ENCODE data around the gene UBB.
"Not testable (repeated sequence)": the region's sequence is repeated elsewhere in the genome, so short reads cannot be mapped to it uniquely, and the experiment has no call there.

UBB gene

DNA sequence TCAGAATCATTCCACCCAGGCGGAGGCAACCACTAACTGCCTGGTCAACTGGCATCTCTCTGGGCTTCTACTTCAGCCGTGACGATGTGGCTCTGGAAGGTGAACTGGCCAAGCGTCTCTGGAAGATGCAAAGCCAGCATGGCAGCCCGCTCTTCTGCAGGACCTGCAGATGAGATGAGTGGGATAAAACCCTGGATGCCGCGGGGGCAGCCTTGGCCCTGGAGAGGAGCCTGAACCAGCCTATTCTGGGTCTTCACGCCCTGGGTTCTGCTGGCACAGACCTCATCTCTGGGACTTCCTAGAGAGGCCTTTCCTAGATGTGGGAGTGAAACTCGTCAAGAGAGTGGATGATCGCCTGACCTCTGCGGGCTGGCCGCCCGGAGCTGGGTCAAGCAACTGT lies 10.6 kb downstream of the UBB start:
- FAIRE-seq (no peak), DNase-seq (ENCODE audit: insufficient read length, low spot score) (no peak)
- TF ChIP-seq POLR2A (IDR thresholded peaks at IDR 0.05; ENCODE audit: low read depth, low read length), result no peak

- not testable (repeated sequence) for DNase-seq (ENCODE audit: insufficient read length, low spot score); FAIRE-seq
These were observed 11.6 kb downstream of the UBB start for GRCh38 chr17:16392491-16392890.

GRCh38 chr17:16395887-16396286 lies 15.0 kb downstream of the UBB start:
- not testable (repeated sequence) for FAIRE-seq; DNase-seq (ENCODE audit: insufficient read length, low spot score)

GRCh38 chr17:16396693-16397092 lies 15.8 kb downstream of the UBB start:
- DNase-seq (ENCODE audit: insufficient read length, low spot score); FAIRE-seq: not testable (repeated sequence)

DNA sequence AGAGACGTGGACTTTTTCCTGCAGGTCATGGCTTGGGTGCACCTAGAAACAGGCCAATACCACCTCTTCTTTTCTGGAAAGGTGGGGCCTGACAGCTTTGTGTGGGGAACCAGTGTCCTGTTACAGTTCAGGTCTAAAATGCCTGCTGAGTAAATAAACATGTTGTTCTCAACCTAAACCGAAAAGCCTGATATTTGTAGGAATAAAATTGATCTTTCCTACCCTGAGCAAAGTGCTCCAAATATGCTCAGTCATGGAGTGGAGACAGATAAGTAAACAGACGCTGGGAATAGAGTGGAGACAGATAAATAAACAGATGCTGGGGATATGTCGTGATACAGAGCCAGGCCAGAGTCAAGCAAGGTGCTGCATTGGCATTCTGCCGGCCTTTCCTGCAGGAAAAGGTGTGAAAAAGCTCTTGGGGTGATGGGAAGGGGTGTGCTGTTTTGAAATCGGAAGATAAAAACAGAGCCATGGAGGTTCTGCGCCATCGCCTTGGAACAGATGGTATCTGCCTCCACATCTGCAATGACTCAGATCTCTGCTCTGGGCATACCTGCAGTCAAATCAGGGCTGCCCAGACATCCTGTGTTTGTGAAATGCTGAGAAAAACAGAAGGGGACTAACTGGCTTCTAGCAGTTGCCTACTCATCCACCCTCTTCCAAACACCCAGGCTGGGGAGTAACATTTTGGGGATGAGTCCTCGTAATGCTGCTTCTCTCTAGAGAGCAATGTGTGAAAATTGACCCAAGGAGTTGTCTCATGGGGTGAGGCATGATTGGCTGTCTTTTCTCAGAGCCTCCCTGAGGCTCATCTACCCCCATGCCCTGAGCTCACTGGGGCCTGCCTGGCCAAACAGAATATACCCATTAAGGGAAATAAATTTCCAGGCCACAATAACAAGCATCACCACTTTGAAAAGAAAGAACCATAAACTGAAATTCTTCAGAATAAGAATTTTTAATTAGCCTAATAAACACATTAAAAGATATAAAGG lies 17.7 kb downstream of the UBB start:
- TF ChIP-seq POLR2A (IDR thresholded peaks at IDR 0.05; ENCODE audit: low read depth, low read length), result no peak
- no peak for FAIRE-seq
- no peak for DNase-seq (ENCODE audit: insufficient read length, low spot score)

- not testable (repeated sequence) for DNase-seq (ENCODE audit: insufficient read length, low spot score); FAIRE-seq
These were observed 23.0 kb downstream of the UBB start for GRCh38 chr17:16403847-16404246.

- no peak for TF ChIP-seq POLR2A (IDR thresholded peaks at IDR 0.05; ENCODE audit: low read depth, low read length)
- FAIRE-seq, result no peak
- DNase-seq (ENCODE audit: insufficient read length, low spot score), result no peak
These were observed 26.1 kb downstream of the UBB start for GRCh38 chr17:16406742-16407674.

GRCh38 chr17:16407911-16408588 lies 27.2 kb downstream of the UBB start:
- TF ChIP-seq POLR2A (IDR thresholded peaks at IDR 0.05; ENCODE audit: low read depth, low read length), result no peak
- FAIRE-seq (no peak), DNase-seq (ENCODE audit: insufficient read length, low spot score) (no peak)

DNA sequence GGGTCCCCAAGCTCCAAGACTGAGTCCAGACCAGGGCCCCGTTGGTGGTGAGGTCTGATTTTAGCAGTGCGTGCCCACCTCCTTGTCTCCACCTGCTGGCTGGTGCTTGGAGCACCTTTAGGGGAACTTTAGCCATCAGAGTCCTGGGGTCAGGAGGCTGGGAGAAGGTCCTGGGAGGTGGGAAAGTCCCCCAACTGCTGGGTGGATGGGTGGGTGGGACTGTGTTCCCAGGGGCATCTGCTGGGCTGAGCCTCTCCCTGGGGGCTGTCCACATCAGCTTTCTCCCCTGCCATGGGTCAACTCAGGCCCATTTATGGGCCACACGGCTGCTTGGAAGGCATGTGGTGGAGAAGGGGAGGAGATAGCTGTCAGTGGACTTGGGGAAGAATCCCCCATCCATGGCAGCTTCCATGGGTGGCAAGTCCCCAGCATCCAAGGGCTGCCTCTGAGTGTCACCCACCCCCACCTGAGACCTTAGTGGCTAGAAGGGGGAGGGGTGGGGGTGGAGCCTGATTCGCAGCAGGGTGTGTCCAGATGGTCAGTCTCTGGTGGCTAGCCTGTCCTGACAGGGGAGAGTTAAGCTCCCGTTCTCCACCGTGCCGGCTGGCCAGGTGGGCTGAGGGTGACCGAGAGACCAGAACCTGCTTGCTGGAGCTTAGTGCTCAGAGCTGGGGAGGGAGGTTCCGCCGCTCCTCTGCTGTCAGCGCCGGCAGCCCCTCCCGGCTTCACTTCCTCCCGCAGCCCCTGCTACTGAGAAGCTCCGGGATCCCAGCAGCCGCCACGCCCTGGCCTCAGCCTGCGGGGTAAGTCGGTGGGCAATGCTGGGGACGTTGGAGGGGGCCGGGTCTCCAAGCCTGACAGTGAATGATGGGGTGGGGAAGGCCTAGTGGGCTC lies 34.4 kb downstream of the UBB start, which contains the start of gene TRPV2:
Gene TRPV2, plus strand, starts transcription at position 541 of the 894 bp plus-strand sequence. CDS start 2,098 bp downstream, outside the sequence.
- TF ChIP-seq POLR2A (IDR thresholded peaks at IDR 0.05; ENCODE audit: low read depth, low read length), result no peak
- FAIRE-seq (no peak), DNase-seq (ENCODE audit: insufficient read length, low spot score) (no peak)

- DNase-seq (ENCODE audit: insufficient read length, low spot score) (no peak), FAIRE-seq (no peak)
- TF ChIP-seq POLR2A (IDR thresholded peaks at IDR 0.05; ENCODE audit: low read depth, low read length), result no peak
These were observed 36.5 kb downstream of the UBB start for GRCh38 chr17:16417399-16417798.

- no peak for TF ChIP-seq POLR2A (IDR thresholded peaks at IDR 0.05; ENCODE audit: low read depth, low read length)
- FAIRE-seq, result no peak
- DNase-seq (ENCODE audit: insufficient read length, low spot score), result no peak
These were observed 37.2 kb downstream of the UBB start for GRCh38 chr17:16417896-16418684.

- FAIRE-seq (no peak), DNase-seq (ENCODE audit: insufficient read length, low spot score) (no peak)
- no peak for TF ChIP-seq POLR2A (IDR thresholded peaks at IDR 0.05; ENCODE audit: low read depth, low read length)
These were observed 37.8 kb downstream of the UBB start for GRCh38 chr17:16418685-16419068.

Measured in H54 (cell line).